ENCODE results near the gene GID8.
"Not testable (repeated sequence)": the region's sequence is repeated elsewhere in the genome, so short reads cannot be mapped to it uniquely, and the experiment has no call there.

The GID8 gene

DNA sequence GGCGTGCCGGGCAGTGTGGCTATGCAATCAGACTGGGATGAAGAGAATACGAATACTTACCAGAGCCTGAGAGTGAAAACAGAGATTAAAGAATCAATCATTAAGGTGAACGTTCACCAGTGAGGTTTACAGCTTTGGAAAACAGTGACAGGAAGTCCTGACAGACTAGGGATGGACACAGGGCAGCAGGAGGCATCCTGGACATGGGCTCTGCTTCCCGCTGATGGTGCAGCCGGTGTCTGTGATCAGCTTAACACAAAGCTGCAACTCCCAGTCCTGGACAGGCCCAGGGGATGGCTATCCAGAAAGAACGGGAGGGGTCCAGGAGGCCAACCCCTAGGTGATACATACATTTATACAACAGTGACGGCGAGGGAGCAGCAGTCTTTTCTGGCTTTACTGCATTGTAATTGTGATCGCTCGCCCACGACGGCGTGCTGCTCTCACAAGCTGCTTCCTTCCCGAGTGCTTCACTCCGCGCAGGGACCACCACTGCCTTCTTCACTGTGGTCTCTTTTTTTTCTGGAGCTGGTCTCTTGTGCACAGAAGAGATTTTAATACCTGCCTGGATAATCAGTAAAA lies 32.3 kb upstream of the GID8 start:
- DNase-seq: no peak

DNA sequence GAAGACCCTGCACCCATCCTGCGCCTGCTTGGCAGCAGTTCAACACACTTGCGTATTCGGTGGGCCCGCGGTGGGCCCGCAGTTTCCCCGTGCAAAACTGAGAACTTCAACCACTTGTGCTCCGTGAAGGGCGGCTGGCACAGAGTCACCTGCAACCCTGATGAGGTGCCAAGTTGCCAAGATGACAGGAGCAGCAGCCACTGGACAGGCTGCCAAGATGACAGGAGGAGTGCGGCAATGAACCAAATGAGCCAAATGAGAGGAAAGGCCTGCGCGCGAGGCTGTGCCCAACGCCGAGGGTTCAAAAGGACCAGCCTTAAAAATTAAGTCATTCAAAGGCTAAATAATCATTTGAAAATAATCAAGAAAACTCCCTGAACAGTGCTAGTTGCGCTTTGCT lies 31.7 kb upstream of the GID8 start:
- no peak for DNase-seq

DNA sequence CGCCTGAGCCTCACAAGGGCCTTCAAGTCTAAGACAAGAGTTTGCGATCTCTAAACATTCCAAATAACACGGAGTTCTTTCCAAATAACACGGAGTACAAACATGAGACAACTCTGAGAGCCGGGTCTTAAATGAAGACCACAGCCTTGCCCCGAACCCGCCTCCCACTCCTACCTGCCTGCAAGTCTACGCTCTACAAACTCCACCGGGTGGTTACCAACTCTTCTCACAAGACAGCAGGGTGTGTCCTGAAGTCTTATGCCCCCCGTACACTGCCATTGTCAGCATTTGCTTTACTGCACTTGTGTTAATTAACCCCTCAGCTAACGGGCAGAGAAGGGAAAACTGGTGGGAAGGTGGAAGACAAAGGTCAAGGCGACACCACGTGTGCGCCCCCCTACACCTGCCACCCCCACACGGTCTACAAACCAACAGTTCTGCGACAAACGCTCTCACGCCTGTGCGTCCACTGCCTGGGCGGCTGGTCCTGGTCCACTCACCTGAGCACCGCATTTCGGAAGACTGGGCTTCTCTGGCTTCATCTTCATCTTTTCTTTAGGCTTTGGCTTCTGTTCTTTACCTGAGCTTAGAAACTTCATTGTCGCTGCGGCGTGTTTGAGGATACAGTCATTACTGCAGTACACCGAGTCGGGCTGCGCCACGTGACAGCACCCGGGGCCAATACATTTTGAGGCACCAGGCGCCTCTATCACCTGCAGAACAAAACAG lies 31.1 kb upstream of the GID8 start:
- DNase-seq: no peak

- DNase-seq: no peak
Observed at GRCh38 chr20:62907384-62908317, 30.3 kb upstream of the GID8 start.

- DNase-seq: no peak
Observed at GRCh38 chr20:62908971-62909791, 28.8 kb upstream of the GID8 start.

DNA sequence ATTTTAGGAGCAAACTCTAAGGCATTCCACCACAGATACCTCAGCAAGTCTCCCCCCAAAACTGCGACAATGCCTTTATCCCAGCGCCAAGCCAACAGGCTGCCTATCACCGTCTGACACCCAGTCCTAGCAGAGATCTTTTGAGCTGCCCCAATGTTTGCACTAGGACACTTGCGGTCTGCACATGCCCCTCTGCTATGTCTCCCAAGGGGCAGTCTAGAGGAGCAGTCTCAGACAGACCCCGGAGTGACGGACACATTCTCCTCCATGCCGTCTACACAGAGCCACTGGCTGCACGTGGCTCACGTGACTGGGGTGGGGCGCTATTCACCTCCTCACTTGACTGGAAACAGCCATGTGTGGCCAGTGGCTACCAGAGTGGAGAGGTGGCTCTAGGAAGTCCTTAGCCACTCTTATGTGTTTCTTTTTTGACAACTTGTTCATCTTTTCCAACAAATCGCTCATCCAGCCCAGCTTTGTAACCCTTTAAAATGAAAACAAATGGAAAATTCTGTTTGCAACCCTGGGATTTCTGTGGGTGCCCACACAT lies 27.7 kb upstream of the GID8 start:
- no peak for DNase-seq

GRCh38 chr20:62910777-62911497 lies 27.0 kb upstream of the GID8 start:
- DNase-seq: no peak

- no peak for DNase-seq
Observed at GRCh38 chr20:62911701-62912280, 26.2 kb upstream of the GID8 start.

DNA sequence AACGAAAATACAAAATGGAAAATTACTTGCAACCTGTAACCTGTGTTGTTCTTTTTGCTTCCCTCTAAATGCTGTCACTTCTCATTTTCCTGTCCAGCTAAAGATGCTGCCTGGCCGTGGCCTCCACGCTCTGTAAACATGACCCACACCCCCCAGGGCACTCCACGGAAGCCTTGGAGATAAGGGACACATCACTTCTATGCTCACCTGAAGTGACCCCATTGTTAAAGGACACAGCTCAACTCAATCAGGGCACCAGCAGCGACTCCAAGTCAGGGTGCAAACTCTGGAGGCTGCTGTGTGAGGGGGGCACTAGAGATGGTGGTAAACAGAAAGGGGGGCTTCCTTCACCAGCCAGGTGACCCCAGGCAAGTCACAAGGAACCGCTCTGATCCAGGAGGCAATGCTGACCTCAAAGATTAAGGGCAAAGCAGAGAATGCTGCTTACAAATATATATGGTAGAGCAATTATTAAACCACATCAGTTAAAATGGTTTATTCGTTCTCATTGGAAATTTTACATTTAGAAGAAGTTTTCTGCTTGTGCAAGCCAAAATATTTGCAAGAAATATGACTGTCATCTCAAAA lies 24.8 kb upstream of the GID8 start:
- DNase-seq: no peak

GRCh38 chr20:62914436-62914835 lies 23.5 kb upstream of the GID8 start:
- DNase-seq: no peak

GRCh38 chr20:62914970-62915457 lies 22.9 kb upstream of the GID8 start:
- DNase-seq: no peak

DNA sequence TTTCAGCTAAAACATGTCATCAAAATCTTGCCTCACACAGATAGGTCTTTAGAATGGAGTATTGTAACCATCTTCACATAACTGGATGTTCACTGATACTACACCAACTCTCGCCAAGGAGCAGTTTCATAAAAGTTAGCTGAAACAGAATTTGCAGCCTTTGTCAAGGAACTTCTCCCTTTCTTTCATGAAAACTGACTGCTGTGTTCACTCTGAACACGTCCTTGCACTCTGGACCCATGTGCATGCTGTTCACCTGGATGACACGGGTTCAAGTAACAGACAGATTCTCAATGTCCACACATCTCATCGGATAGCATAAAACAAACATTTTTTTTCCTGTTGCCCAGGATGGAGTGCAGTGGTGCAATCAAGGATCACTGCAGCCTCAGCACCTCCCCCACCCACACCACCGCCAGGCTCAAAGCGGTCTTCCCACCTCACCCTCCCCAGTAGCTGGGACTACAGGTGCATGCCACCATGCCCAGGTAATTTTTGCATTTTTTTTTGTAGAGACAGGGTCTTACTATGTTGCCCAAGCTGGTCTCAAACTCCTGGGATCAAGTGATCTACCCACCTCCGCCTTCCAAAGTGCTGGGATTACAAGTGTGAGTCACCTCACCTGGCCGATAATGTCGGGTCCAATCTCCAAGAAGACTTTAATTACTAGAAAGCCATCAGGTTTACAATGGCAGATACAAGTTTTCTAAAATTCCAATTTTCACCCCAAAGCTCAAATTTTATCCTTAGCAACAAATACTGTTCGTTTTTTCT lies 21.1 kb upstream of the GID8 start:
- no peak for DNase-seq

DNA sequence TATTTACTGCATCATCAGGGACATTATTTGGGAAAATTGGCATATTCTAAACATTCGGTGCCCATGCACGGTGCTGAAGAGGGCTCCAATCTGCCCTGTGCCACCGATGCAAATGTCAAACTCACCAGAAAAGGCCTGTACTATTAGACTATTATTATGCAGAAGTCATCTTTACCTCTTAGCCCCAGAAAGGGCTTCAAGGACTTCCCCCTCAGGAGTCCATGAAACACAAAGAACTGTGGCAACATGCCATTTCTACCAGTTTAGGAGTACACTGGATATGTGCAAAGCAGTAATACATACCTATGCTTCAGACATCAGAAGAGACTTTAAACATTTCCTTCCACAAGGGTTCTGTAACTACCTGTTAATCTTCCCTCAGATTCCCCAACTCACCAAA lies 20.2 kb upstream of the GID8 start:
- DNase-seq: no peak

DNA sequence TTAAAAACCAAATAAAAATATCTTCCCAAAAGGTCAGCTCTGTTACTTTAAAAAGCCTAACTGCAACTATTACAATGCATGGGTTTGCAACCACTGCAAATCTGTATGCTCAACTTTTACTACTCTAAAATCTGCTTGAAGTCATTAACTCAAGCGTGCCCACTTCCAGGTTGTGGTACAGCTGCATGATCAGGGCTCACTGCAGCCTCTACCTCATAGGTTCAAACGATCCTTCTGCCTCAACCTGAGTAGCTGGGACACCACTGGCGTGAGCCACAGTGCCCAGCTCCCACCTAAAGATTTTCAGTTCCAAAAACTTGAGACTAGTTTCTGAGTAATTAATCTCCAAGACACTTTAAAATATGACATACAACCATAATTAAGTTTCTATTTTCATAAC lies 19.8 kb upstream of the GID8 start:
- DNase-seq: no peak

GRCh38 chr20:62918831-62919230 lies 19.1 kb upstream of the GID8 start:
- peak; percentile 46 for DNase-seq

- DNase-seq: no peak
Observed at GRCh38 chr20:62920039-62920645, 17.8 kb upstream of the GID8 start.

DNA sequence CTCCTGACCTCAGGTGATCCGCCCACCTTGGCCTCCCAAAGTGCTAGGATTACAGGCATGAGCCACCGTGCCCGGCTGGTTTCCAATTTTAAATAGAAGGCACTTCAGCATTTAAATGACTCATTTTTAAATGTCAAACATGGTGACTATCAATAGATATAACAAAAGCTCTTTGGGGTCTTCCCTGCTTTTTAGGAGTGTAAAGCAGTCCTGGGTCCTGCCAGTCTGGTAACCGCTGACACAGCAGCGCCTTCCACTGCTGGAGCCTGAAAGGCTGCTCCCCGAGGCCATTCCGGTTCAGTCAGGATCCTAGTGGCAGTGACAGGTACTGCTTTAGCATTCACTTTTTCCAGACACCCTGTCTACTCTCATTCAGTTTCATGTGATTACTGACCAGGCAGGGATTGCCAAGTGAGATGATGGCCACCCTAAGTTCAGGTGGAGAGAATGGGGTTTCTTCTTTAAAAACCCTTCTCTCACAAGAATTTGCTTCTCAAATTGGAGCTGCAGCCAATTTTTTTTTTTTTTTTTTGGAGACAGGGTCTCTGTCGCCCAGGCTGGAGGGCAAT lies 16.7 kb upstream of the GID8 start:
- peak; percentile 47 for DNase-seq

DNA sequence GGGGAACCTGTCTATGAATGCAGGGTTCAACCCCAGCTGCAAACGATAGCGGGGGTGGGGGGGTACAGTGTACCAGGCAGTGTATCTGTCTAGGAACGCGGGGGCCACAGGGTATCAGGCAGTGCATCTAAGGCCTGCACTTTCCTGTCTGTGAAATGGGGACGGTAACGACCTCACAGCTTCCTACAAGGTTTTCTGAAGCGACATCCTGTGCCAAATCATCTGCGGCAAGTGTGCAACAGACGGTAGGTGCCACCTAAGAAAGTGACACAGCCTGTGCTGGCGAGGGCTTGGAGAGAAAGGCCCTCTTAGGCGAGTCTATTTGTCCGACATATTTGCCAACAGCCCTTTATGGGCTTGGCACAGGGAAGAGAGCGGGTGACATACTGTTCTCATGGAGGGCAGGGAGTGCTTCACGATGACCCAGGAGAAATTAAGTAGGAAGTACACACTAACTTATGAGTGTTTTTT lies 15.5 kb upstream of the GID8 start:
- peak; percentile 54 for DNase-seq

GRCh38 chr20:62923059-62923668 lies 14.8 kb upstream of the GID8 start:
- not testable (repeated sequence) for DNase-seq
